ENCODE measurements around the gene MAST4.

DNA sequence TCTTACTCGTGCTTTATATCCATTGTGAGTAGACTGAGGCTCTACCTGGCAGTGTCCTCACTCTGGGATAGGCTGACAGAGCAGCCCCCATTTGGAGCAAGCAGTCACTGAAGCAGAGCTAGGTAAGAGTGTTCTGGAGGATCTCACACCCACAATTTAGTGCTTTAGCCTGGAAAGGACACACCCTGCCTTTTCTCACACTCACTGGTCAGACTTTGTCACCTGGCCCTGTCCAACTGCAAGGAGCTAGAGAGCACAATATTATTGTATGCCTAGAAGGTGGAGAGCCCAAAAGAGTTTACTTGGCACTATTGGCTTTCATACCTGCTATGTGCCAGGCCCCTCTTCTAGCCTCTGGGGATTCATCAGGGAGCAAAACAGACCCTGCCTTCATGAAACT, 141.9 kb downstream of the MAST4 start:
- TF ChIP-seq, protein P1, sequence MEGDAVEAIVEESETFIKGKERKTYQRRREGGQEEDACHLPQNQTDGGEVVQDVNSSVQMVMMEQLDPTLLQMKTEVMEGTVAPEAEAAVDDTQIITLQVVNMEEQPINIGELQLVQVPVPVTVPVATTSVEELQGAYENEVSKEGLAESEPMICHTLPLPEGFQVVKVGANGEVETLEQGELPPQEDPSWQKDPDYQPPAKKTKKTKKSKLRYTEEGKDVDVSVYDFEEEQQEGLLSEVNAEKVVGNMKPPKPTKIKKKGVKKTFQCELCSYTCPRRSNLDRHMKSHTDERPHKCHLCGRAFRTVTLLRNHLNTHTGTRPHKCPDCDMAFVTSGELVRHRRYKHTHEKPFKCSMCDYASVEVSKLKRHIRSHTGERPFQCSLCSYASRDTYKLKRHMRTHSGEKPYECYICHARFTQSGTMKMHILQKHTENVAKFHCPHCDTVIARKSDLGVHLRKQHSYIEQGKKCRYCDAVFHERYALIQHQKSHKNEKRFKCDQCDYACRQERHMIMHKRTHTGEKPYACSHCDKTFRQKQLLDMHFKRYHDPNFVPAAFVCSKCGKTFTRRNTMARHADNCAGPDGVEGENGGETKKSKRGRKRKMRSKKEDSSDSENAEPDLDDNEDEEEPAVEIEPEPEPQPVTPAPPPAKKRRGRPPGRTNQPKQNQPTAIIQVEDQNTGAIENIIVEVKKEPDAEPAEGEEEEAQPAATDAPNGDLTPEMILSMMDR (IDR thresholded peaks at IDR 0.05): no peak
- TF ChIP-seq POLR2A (IDR thresholded peaks at IDR 0.05): no peak

Data from esophagus squamous epithelium (tissue), 4 donors.